ENCODE results near the gene AGFG1. TPM values are rescaled to one million over a fixed set of nuclear protein-coding genes. Genes with fewer than 3 reads are reported as not detected.
A peak's percentile ranks its signal among the peaks of the same experiment; 100 is the strongest.

The AGFG1 gene
- total RNA-seq, 4 donors from 2014 or later = 55.1 to 75.6 (median 61.5) TPM

DNA sequence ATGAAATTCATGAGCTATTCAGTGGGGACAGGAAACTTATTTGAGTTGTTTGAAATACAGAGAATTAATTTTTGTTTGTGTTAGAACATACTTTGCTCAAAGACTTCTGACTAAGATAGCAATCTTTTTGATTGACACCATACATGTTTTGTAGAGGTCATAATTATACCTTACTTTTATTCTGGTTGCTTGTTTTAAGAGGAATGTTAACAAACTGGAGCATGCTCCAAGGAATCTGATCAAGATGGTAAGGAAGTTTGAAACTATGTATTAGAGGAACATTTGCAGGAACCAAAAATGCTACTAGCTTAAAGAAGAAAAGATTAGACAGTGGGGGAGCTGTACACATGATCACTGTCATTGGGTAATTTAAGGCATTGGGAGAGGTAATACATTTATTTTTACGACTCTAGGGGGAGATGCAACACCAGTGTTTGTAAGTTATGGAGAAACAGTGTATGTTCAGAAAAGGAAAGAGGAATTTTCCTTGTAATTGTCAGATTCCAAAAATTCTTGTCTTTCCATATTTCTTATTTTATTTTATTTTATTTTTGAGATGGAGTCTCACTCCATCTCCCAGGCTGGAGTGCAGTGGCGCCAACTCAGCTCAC is 8.0 kb downstream of the AGFG1 start:
- in situ Hi-C loops (cut with MboI; ENCODE audit: low sequenced_read_pairs in 4 of 4) (loop anchor here in 3 of 4 donors (5.0 to 25.0 kb wide), 3 partner anchors 282 to 292 kb away; no protein-coding TSS in a partner anchor), intact Hi-C loops (cut with DNase I; ENCODE audit: low total_unique reads) (no loop called here)
- DNase-seq (no peak), ATAC-seq (peak in 1 of 2 donors; percentile 73)
- H3K9me3 ChIP-seq = no peaks in the 10 kb centered on the region
- no peaks in the 10 kb centered on the region for H3K27me3 ChIP-seq
- H3K4me3 ChIP-seq = no peak overlapping the region
- TF ChIP-seq, protein P1, sequence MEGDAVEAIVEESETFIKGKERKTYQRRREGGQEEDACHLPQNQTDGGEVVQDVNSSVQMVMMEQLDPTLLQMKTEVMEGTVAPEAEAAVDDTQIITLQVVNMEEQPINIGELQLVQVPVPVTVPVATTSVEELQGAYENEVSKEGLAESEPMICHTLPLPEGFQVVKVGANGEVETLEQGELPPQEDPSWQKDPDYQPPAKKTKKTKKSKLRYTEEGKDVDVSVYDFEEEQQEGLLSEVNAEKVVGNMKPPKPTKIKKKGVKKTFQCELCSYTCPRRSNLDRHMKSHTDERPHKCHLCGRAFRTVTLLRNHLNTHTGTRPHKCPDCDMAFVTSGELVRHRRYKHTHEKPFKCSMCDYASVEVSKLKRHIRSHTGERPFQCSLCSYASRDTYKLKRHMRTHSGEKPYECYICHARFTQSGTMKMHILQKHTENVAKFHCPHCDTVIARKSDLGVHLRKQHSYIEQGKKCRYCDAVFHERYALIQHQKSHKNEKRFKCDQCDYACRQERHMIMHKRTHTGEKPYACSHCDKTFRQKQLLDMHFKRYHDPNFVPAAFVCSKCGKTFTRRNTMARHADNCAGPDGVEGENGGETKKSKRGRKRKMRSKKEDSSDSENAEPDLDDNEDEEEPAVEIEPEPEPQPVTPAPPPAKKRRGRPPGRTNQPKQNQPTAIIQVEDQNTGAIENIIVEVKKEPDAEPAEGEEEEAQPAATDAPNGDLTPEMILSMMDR (IDR thresholded peaks at IDR 0.05 in 4 of 5, conservative IDR thresholded peaks at IDR 0.05 in 1 of 5) = peak in 2 of 5 experiments; percentile 8 to 39
- no peak for TF ChIP-seq POLR2A (IDR thresholded peaks at IDR 0.05)
- no peaks in the 10 kb centered on the region for H3K36me3 ChIP-seq
- peaks cover 28 to 44% of the 10 kb centered on the region in 2 donors for H3K4me1 ChIP-seq
- H3K27ac ChIP-seq = no peak overlapping the region

DNA sequence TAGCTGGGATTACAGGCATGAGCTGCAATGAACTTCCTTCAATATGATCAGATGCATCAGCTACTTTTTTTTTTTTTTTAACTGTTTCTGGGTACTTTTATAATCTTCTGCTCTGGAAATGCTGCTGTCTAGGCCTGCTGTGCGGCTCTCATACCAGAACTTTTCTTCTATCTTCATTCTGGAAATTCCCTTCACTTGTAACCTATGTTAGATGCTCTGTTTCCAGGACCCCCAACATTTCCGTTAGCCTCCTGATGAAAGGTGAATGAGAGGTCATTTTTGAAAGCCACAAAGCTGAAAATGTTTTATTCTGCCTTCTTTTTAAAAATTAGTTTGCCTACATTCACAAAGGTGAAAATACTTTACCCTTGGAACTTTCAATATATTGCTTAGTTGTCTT is 8.6 kb downstream of the AGFG1 start:
- H3K9me3 ChIP-seq = no peaks in the 10 kb centered on the region
- in situ Hi-C loops (cut with MboI; ENCODE audit: low sequenced_read_pairs in 4 of 4) (loop anchor here in 2 of 4 donors (10.0 to 25.0 kb wide), 2 partner anchors 282 to 284 kb away; no protein-coding TSS in a partner anchor), intact Hi-C loops (cut with DNase I; ENCODE audit: low total_unique reads) (no loop called here)
- no peak for TF ChIP-seq POLR2A (IDR thresholded peaks at IDR 0.05)
- TF ChIP-seq, protein P1 (IDR thresholded peaks at IDR 0.05 in 4 of 5, conservative IDR thresholded peaks at IDR 0.05 in 1 of 5) = no peak
- H3K4me3 ChIP-seq = no peak overlapping the region
- DNase-seq (no peak), ATAC-seq (no peak)
- H3K27me3 ChIP-seq = no peaks in the 10 kb centered on the region
- H3K27ac ChIP-seq = no peak overlapping the region
- no peaks in the 10 kb centered on the region for H3K36me3 ChIP-seq
- H3K4me1 ChIP-seq = peaks cover 28 to 38% of the 10 kb centered on the region in 2 donors

DNA sequence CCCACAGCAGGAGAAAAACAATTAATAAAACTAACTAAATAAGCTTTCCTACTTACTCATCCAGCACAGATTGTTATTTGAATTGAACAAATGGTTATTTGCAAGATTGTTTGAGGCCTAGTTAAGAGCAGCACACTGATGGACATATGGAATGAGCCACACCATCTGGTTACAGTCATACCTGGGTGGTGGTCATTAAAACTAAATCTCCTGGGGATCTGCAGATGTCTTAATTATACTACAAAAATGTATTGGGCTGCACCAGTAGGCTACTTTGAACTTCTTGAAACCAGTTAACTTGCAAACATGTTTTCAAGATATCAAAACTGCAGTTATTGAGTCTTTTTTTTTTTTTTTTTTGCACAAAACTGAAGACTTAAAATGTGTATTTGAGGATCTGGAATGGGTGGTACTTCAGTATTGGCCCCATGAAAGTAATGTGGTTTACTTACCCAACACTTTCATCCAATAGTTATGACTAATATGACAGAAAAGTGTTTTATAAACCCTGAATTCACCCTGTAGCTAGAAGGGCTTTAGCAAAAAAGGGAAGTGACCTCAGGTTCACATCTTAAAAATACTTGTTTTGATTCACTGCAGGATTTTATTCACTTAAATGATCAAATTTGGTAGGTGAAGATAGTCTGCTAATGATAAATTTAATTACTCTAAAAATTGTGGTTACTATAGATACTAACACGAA is 10.8 kb downstream of the AGFG1 start:
- DNase-seq (no peak), ATAC-seq (no peak)
- in situ Hi-C loops (cut with MboI; ENCODE audit: low sequenced_read_pairs in 4 of 4) (loop anchor here in 2 of 4 donors (10.0 to 25.0 kb wide), 2 partner anchors 280 to 282 kb away; no protein-coding TSS in a partner anchor), intact Hi-C loops (cut with DNase I; ENCODE audit: low total_unique reads) (no loop called here)
- Histone ChIP-seq H3K36me3 (no peaks in the 10 kb centered on the region), H3K27me3 (no peaks in the 10 kb centered on the region), H3K27ac (no peak overlapping the region), H3K4me1 (peaks cover 29 to 42% of the 10 kb centered on the region in 2 donors), H3K9me3 (no peaks in the 10 kb centered on the region), H3K4me3 (no peak overlapping the region)
- TF ChIP-seq, protein P1 (IDR thresholded peaks at IDR 0.05 in 4 of 5, conservative IDR thresholded peaks at IDR 0.05 in 1 of 5) = no peak
- TF ChIP-seq POLR2A (IDR thresholded peaks at IDR 0.05) = no peak

DNA sequence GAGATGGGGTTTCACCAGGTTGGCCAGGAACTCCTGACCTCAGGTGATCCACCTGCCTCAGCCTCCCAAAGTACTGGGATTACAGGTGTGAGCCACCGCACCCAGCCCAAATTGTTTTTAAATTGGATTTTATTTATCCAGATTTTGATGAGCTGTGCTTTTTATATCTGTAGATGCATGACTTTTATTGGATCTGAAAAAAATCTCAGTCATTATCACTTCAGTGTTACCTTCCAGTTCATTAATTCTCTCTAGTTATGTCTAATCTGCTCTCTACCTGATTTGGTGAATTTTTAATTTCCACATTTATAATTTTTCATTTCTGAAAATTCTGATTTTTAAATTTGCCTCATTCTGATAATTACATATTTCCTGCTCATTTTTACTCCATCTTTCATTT is 13.5 kb downstream of the AGFG1 start:
- TF ChIP-seq, protein P1 (IDR thresholded peaks at IDR 0.05 in 4 of 5, conservative IDR thresholded peaks at IDR 0.05 in 1 of 5) = no peak
- TF ChIP-seq POLR2A (IDR thresholded peaks at IDR 0.05) = no peak
- ATAC-seq (no peak), DNase-seq (no peak)
- H3K9me3 ChIP-seq = no peaks in the 10 kb centered on the region
- intact Hi-C loops (cut with DNase I; ENCODE audit: low total_unique reads) = no loop called here
- H3K4me3 ChIP-seq = no peak overlapping the region
- H3K4me1 ChIP-seq = peaks cover 27 to 32% of the 10 kb centered on the region in 2 donors
- H3K27me3 ChIP-seq = no peaks in the 10 kb centered on the region
- in situ Hi-C loops (cut with MboI; ENCODE audit: low sequenced_read_pairs in 4 of 4) = loop anchor here in 2 of 4 donors (10.0 to 25.0 kb wide), 2 partner anchors 277 to 279 kb away; no protein-coding TSS in a partner anchor
- no peak overlapping the region for H3K27ac ChIP-seq
- H3K36me3 ChIP-seq = no peaks in the 10 kb centered on the region

Measured in gastrocnemius medialis (tissue), 4 donors.